HCT116 (cell line): ENCODE data around the gene LAIR1. TPM values are rescaled to one million over a fixed set of nuclear protein-coding genes. Genes with fewer than 3 reads are reported as not detected.

Experiments used
- ATAC-seq: fragments of 200-7000 bp; cut with Tn5 transposase; 2 replicates; pipeline ENCODE4 v1.9.1; 2020; ENCODE audit warnings: mild to moderate bottlenecking, moderate library complexity
- BruUV-seq: library from RNA; stranded (reverse); fragments of 400-500 nt; replicated peaks from 2 replicates; lab custom pipeline; 2021; lab: Mats Ljungman, UMichigan
- CTCF ChIA-PET: fragments of 300-600 bp; sonication (Branson Sonifier 250); formaldehyde crosslinking; loops from one replicate; lab custom pipeline; 2021; ENCODE audit warnings: antibody characterized with exemption; lab: Charles Lee
- POLR2A ChIA-PET: fragments of 300-600, 350-600 bp; sonication (Branson Sonifier 250); formaldehyde crosslinking; loops from one replicate; lab custom pipeline; 2021; ENCODE audit warnings: antibody characterized with exemption; lab: Charles Lee
- RAD21 ChIA-PET, 2 experiments: fragments of 300-600 bp; sonication (Branson Sonifier 250); formaldehyde crosslinking; loops; one replicate each; lab custom pipeline; 2023; ENCODE audit warnings: low total read pairs in 2 of 2; ENCODE audit not compliant: uncharacterized antibody in 2 of 2, unreplicated experiment in 2 of 2, low non-redundant PET in 1 of 2; lab: Charles Lee
- DNase-seq: peaks from one replicate; pipeline ENCODE4 v3.0.0-alpha.2; 2010; ENCODE audit warnings: low read depth, low spot score
- H2AFZ ChIP-seq: fragments of 200-600 bp; shearing (Covaris generic), sonication (generic); 2 replicates; pipeline ENCODE4 v1.6.1; 2017; ENCODE audit warnings: low read depth, mixed run types, mixed read lengths, antibody characterized with exemption, low read length; ENCODE audit not compliant: poor library complexity, severe bottlenecking
- H3K27ac ChIP-seq: 2 replicates; pipeline ENCODE4 v1.5.1; 2012; ENCODE audit warnings: low read depth, low read length
- H3K27me3 ChIP-seq: fragments of 200-600 bp; sonication (generic); 2 replicates; pipeline ENCODE4 v1.6.1; 2016; ENCODE audit warnings: mixed run types, low read length, mixed read lengths; ENCODE audit not compliant: insufficient read depth
- H3K36me3 ChIP-seq, 2 experiments: fragments of 200-500 bp in 1 of 2; fragments of 200-600 bp in 1 of 2; sonication (Bioruptor generic) in 1 of 2; sonication (generic) in 1 of 2; 2 replicates each; pipeline versions ENCODE4 v1.5.1 to v1.6.1; 2014 to 2016; ENCODE audit warnings: low read length in 2 of 2, inconsistent platforms in 1 of 2, mixed read lengths in 1 of 2, mixed run types in 1 of 2; ENCODE audit not compliant: insufficient read depth in 2 of 2, control insufficient read depth in 1 of 2
- H3K4me1 ChIP-seq, 2 experiments: fragments of 200-600 bp in 1 of 2; sonication (generic) in 1 of 2; 2 replicates each; pipeline versions ENCODE4 v1.5.1 to v1.6.1; 2012 to 2017; ENCODE audit warnings: low read length in 2 of 2, inconsistent platforms in 1 of 2, mild to moderate bottlenecking in 1 of 2, mixed read lengths in 1 of 2, mixed run types in 1 of 2, moderate library complexity in 1 of 2; ENCODE audit not compliant: insufficient read depth in 2 of 2, control insufficient read depth in 1 of 2
- H3K4me2 ChIP-seq: fragments of 200-600 bp; sonication (generic); 2 replicates; pipeline ENCODE4 v1.6.1; 2017; ENCODE audit warnings: mixed run types, low read length, mixed read lengths
- H3K4me3 ChIP-seq, 2 experiments: fragments of 200-600 bp in 1 of 2; sonication (generic) in 1 of 2; replicated peaks in 1 of 2; 2 replicates each; pipeline ENCODE4 v1.5.1; 2011 to 2016; ENCODE audit warnings: low read length in 2 of 2, control low read depth in 1 of 2, low read depth in 1 of 2, mild to moderate bottlenecking in 1 of 2, mixed read lengths in 1 of 2, mixed run types in 1 of 2
- H3K79me2 ChIP-seq: fragments of 200-600 bp; sonication (generic); 2 replicates; pipeline ENCODE4 v1.6.1; 2017; ENCODE audit warnings: mild to moderate bottlenecking, mixed run types, low read length, moderate library complexity, mixed read lengths; ENCODE audit not compliant: insufficient read depth
- H3K9ac ChIP-seq: fragments of 200-600 bp; sonication (generic); 2 replicates; pipeline ENCODE4 v1.6.1; 2016; ENCODE audit warnings: low read length, mixed read lengths
- H3K9me2 ChIP-seq: fragments of 200-600 bp; sonication (generic), shearing (Covaris generic); 2 replicates; pipeline ENCODE4 v1.6.1; 2017; ENCODE audit warnings: mixed run types, mild to moderate bottlenecking, moderate library complexity; ENCODE audit not compliant: insufficient read depth
- H3K9me3 ChIP-seq, 2 experiments: fragments of 200-500 bp in 1 of 2; fragments of 200-600 bp in 1 of 2; sonication (Bioruptor generic) in 1 of 2; sonication (generic) in 1 of 2; 2 replicates each; pipeline ENCODE4 v1.6.1; 2014 to 2017; ENCODE audit warnings: low read length in 2 of 2, mixed read lengths in 2 of 2, inconsistent platforms in 1 of 2, low read depth in 1 of 2, mild to moderate bottlenecking in 1 of 2, mixed run types in 1 of 2, moderate library complexity in 1 of 2; ENCODE audit not compliant: control insufficient read depth in 1 of 2, insufficient read depth in 1 of 2
- H4K20me1 ChIP-seq: fragments of 200-600 bp; sonication (generic), shearing (Covaris generic); 2 replicates; pipeline ENCODE4 v1.6.1; 2017; ENCODE audit warnings: mixed run types, mild to moderate bottlenecking, moderate library complexity; ENCODE audit not compliant: insufficient read depth
- CEBPB ChIP-seq: IDR thresholded peaks from 2 replicates; pipeline ENCODE4 v1.6.1; 2012; ENCODE audit warnings: low read depth
- ELF1 ChIP-seq: IDR thresholded peaks from 2 replicates; pipeline ENCODE4 v1.6.1; 2012; ENCODE audit warnings: low read depth, borderline replicate concordance
- EZH2 ChIP-seq: fragments of 200-600 bp; sonication (generic); IDR thresholded peaks from 2 replicates; pipeline ENCODE4 v1.6.1; 2017; ENCODE audit warnings: antibody characterized with exemption, mixed run types
- EZH2phosphoT487 ChIP-seq: fragments of 200-600 bp; IDR thresholded peaks from 2 replicates; pipeline ENCODE4 v1.6.1; 2018; ENCODE audit warnings: antibody characterized with exemption, borderline replicate concordance
- MAX ChIP-seq: IDR thresholded peaks from 2 replicates; pipeline ENCODE4 v1.6.1; 2012
- POLR2A ChIP-seq: IDR thresholded peaks from 2 replicates; pipeline ENCODE4 v1.7.0; 2011; ENCODE audit warnings: borderline replicate concordance; ENCODE audit not compliant: insufficient read depth, insufficient read length; ENCODE audit errors: extremely low read depth
- POLR2AphosphoS5 ChIP-seq: IDR thresholded peaks from 2 replicates; pipeline ENCODE4 v1.6.1; 2011; ENCODE audit warnings: mild to moderate bottlenecking, low read depth, low read length, moderate library complexity
- RAD21 ChIP-seq: IDR thresholded peaks from 2 replicates; pipeline ENCODE4 v1.6.1; 2012; ENCODE audit warnings: low read depth, mild to moderate bottlenecking
- SP1 ChIP-seq: IDR thresholded peaks from 2 replicates; pipeline ENCODE4 v1.6.1; 2012; ENCODE audit warnings: low read depth
- YY1 ChIP-seq: IDR thresholded peaks from 2 replicates; pipeline ENCODE4 v1.6.1; 2011; ENCODE audit warnings: low read length, low read depth, moderate library complexity, mild to moderate bottlenecking; ENCODE audit not compliant: insufficient replicate concordance; ENCODE audit errors: extremely low read depth
- ZBTB33 ChIP-seq: IDR thresholded peaks from 2 replicates; pipeline ENCODE4 v1.6.1; 2011; ENCODE audit warnings: mild to moderate bottlenecking, low read length, moderate library complexity; ENCODE audit not compliant: insufficient replicate concordance; ENCODE audit errors: extremely low read depth
- ZFX ChIP-seq: fragments of 450-650 bp; IDR thresholded peaks from 2 replicates; pipeline ENCODE4 v1.6.1; 2017
- ZNF274 ChIP-seq: fragments of 200-500 bp; sonication (Bioruptor generic); IDR thresholded peaks from 2 replicates; pipeline ENCODE4 v1.6.1; 2014; ENCODE audit warnings: mild to moderate bottlenecking, low read depth, low read length, inconsistent platforms
- intact Hi-C: fragments of 100-400 bp; cut with micrococcal nuclease; formaldehyde crosslinking; loops from 2 replicates; pipeline ENCODE4 v1.10.0; 2022
- total RNA-seq: library from RNA; stranded (reverse); gene quantifications from one replicate; pipeline ENCODE4 v1.2.1, GENCODE V29; 2021; ENCODE audit not compliant: unreplicated experiment
- TF ChIP-seq, protein P1 (sequence below), 3 experiments: fragments of 200-600 bp in 1 of 3; sonication (generic) in 1 of 3; IDR thresholded peaks in 2 of 3; conservative IDR thresholded peaks in 1 of 3; 2 replicates each; pipeline ENCODE4 v1.5.1; 2012 to 2017; ENCODE audit warnings: low read depth in 2 of 3, low read length in 2 of 3, antibody characterized with exemption in 1 of 3, borderline replicate concordance in 1 of 3, control low read depth in 1 of 3, mild to moderate bottlenecking in 1 of 3, mixed read lengths in 1 of 3, mixed run types in 1 of 3, moderate library complexity in 1 of 3; ENCODE audit not compliant: insufficient read depth in 1 of 3

Gene LAIR1
- total RNA-seq, 1 experiment from 2014 or later = 0.89 TPM

GRCh38 chr19:54302257-54302656 lies 62.5 kb downstream of the LAIR1 start:
- H3K79me2 ChIP-seq = no peaks in the 10 kb centered on the region
- POLR2A ChIA-PET = no interaction called here
- no peak for DNase-seq
- H3K4me2 ChIP-seq = no peak overlapping the region
- intact Hi-C loops = no loop called here
- H3K9me3 ChIP-seq = no peaks in the 10 kb centered on the region
- H3K4me3 ChIP-seq = no peak overlapping the region
- CTCF ChIA-PET = no interaction called here
- H4K20me1 ChIP-seq = no peaks in the 10 kb centered on the region
- BruUV-seq = no TSS peak
- no peak for ATAC-seq
- H3K9ac ChIP-seq = no peak overlapping the region
- no peaks in the 10 kb centered on the region for H3K4me1 ChIP-seq
- H2AFZ ChIP-seq = no peak overlapping the region
- RAD21 ChIA-PET = no interaction called here
- H3K27ac ChIP-seq = no peak overlapping the region
- H3K36me3 ChIP-seq = no peaks in the 10 kb centered on the region
- no peaks in the 10 kb centered on the region for H3K9me2 ChIP-seq
- H3K27me3 ChIP-seq = peaks cover 40% of the 10 kb centered on the region
- TF ChIP-seq EZH2phosphoT487 (no peak), ZFX (no peak), POLR2A (no peak), SP1 (no peak), POLR2AphosphoS5 (no peak), CEBPB (no peak), ELF1 (no peak), MAX (no peak), ZBTB33 (no peak), RAD21 (no peak), YY1 (no peak), EZH2 (no peak), ZNF274 (no peak)
- TF ChIP-seq, protein P1, sequence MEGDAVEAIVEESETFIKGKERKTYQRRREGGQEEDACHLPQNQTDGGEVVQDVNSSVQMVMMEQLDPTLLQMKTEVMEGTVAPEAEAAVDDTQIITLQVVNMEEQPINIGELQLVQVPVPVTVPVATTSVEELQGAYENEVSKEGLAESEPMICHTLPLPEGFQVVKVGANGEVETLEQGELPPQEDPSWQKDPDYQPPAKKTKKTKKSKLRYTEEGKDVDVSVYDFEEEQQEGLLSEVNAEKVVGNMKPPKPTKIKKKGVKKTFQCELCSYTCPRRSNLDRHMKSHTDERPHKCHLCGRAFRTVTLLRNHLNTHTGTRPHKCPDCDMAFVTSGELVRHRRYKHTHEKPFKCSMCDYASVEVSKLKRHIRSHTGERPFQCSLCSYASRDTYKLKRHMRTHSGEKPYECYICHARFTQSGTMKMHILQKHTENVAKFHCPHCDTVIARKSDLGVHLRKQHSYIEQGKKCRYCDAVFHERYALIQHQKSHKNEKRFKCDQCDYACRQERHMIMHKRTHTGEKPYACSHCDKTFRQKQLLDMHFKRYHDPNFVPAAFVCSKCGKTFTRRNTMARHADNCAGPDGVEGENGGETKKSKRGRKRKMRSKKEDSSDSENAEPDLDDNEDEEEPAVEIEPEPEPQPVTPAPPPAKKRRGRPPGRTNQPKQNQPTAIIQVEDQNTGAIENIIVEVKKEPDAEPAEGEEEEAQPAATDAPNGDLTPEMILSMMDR (IDR thresholded peaks at IDR 0.05 in 2 of 3, conservative IDR thresholded peaks at IDR 0.05 in 1 of 3; ENCODE audit: borderline replicate concordance in 1 of 3, insufficient read depth in 1 of 3, low read depth in 2 of 3, low read length in 2 of 3) = no peak

Other genes starting within 250 kb of the LAIR1 start
- gene TFPT, start 249.3 kb downstream of the LAIR1 start, total RNA-seq = 7.1 TPM
- 99.0 TPM for gene PRPF31, start 249.2 kb downstream of the LAIR1 start, total RNA-seq
- gene CNOT3, start 227.2 kb downstream of the LAIR1 start, total RNA-seq = 76.7 TPM
- 7.6 TPM for gene LENG1, start 205.2 kb downstream of the LAIR1 start, total RNA-seq
- gene TMC4, start 191.8 kb downstream of the LAIR1 start, total RNA-seq = 60.3 TPM
- 113 TPM for gene MBOAT7, start 175.4 kb downstream of the LAIR1 start, total RNA-seq
- gene TSEN34, start 173.6 kb downstream of the LAIR1 start, total RNA-seq = 99.9 TPM
- 1,666 TPM for gene RPS9, start 164.1 kb downstream of the LAIR1 start, total RNA-seq
- gene LILRB3, start 141.9 kb downstream of the LAIR1 start, total RNA-seq = 0.12 TPM
- not detected for gene LILRA6, start 122.1 kb downstream of the LAIR1 start, total RNA-seq
- not detected for gene LILRB5, start 107.7 kb downstream of the LAIR1 start, total RNA-seq
- not detected for gene LILRB2, start 83.8 kb downstream of the LAIR1 start, total RNA-seq
- gene LILRA5, start 51.8 kb downstream of the LAIR1 start, total RNA-seq = not detected
- not detected for gene LILRA4, start 25.8 kb downstream of the LAIR1 start, total RNA-seq
- gene TTYH1, start 50.5 kb upstream of the LAIR1 start, total RNA-seq = 0.37 TPM
- gene LENG8, start 84.3 kb upstream of the LAIR1 start, total RNA-seq = 196 TPM
- gene LENG9, start 98.8 kb upstream of the LAIR1 start, total RNA-seq = 9.0 TPM
- gene CDC42EP5, start 108.4 kb upstream of the LAIR1 start, total RNA-seq = 0.64 TPM
- gene LAIR2, start 137.9 kb upstream of the LAIR1 start, total RNA-seq = not detected
- gene LILRA2, start 208.9 kb upstream of the LAIR1 start, total RNA-seq = not detected
- not detected for gene LILRA1, start 228.7 kb upstream of the LAIR1 start, total RNA-seq